Adrenal gland (tissue), 12 donors: ENCODE data around the gene CACNA1C. TPM values are rescaled to one million over a fixed set of nuclear protein-coding genes. Genes with fewer than 3 reads are reported as not detected.

ENCODE experiments used
- DNase-seq, 7 donors: peaks; one replicate each; pipeline ENCODE4 v3.0.0-alpha.2; 2019 to 2020
- H3K27ac ChIP-seq, 5 donors: fragments of 200-600 bp; sonication (generic) in 4 of 5; 1 replicate in 3 of 5; 2 replicates in 2 of 5; pipeline versions ENCODE4 v1.5.1 to v1.8.0; 2016 to 2020; ENCODE audit warnings: mild to moderate bottlenecking in 1 of 5
- H3K27me3 ChIP-seq: fragments of 200-600 bp; 2 replicates; pipeline ENCODE4 v1.8.0; 2021
- H3K36me3 ChIP-seq, 2 donors: fragments of 200-600 bp; replicated peaks in 1 of 2; 1 replicate in 1 of 2; 2 replicates in 1 of 2; pipeline versions ENCODE4 v1.5.1 to v1.8.0; 2018 to 2022
- H3K4me1 ChIP-seq, 2 donors: fragments of 200-600 bp; replicated peaks in 1 of 2; 1 replicate in 1 of 2; 2 replicates in 1 of 2; pipeline versions ENCODE4 v1.5.1 to v1.8.0; 2018 to 2021
- H3K4me3 ChIP-seq, 4 donors: fragments of 200-600 bp; sonication (generic) in 3 of 4; one replicate each; pipeline ENCODE4 v1.5.1; 2016 to 2018
- H3K9me3 ChIP-seq, 3 donors: fragments of 200-600 bp; sonication (generic) in 1 of 3; replicated peaks in 1 of 3; 1 replicate in 2 of 3; 2 replicates in 1 of 3; pipeline versions ENCODE4 v1.5.1 to v1.8.0; 2016 to 2021
- POLR2A ChIP-seq, 2 donors: fragments of 450-650 bp; IDR thresholded peaks; one replicate each; pipeline ENCODE4 v1.6.1; 2017; ENCODE audit warnings: antibody characterized with exemption in 2 of 2, mild to moderate bottlenecking in 2 of 2, moderate library complexity in 1 of 2
- WGBS, 4 donors: extraction: QIAGEN DNeasy Blood & Tissue Kit in 2 of 4; methylation state at CpG; one replicate each; pipeline versions ENCODE4 v1.1.5 to v1.1.7; 2013 to 2017; 5-methylcytosine and 5-hydroxymethylcytosine counted together
- intact Hi-C, 2 donors: fragments of 100-400 bp; cut with DNase I; formaldehyde crosslinking; loops; one replicate each; pipeline versions ENCODE4 v1.14.1 to v1.15.0; 2022 to 2023
- polyA plus RNA-seq, 3 donors: library from polyadenylated mRNA; stranded (reverse); fragments of 200-250 nt in 2 of 3; fragments of 350-450 nt in 1 of 3; fragmentation: Illumina TruSeq in 1 of 3; extraction: RNeasy Lipid Tissue Mini Kit (QIAGEN cat#74804) in 1 of 3; gene quantifications; one replicate each; pipeline ENCODE4 v1.2.3, GENCODE V29; 2013 to 2014
- total RNA-seq, 9 donors: library from RNA; depleted of rRNA in 4 of 9; stranded (reverse); fragments of >200 nt in 4 of 9; fragments of 120-200 nt in 1 of 9; fragmentation: NEBNext Ultra II Directional in 1 of 9; extraction: Animal tissue kit (Norgen Biotek cat#: 25700) in 1 of 9; gene quantifications; one replicate each; pipeline versions ENCODE4 v1.1.0 to v1.2.4, GENCODE V29; 2013 to 2023
- TF ChIP-seq, protein P1 (sequence below), 6 experiments: fragments of 450-650 bp in 4 of 6; fragments of 200-600 bp in 2 of 6; sonication (generic) in 1 of 6; IDR thresholded peaks; 1 replicate in 5 of 6; 2 replicates in 1 of 6; pipeline versions ENCODE4 v1.5.1 to v1.8.0; 2016 to 2021; ENCODE audit warnings: antibody characterized with exemption in 6 of 6, mild to moderate bottlenecking in 2 of 6, moderate library complexity in 1 of 6
- donor health status: healthy with polysubstance abuse.
- donor health status: Bipolar disorder and iron deficiency.
- donor health status: DM: yes; HTN: yes; CAD: no.
- donor health status: DM: no; HTN: no; CAD: no.
- donor health status: DM: no; HTN: no; CAD: no.
- donor health status: DM: yes; HTN: yes; CAD: no.

The CACNA1C gene
- total and polyA plus RNA-seq, 12 donors = 1.4 to 5.8 (median 3.5) TPM

DNA sequence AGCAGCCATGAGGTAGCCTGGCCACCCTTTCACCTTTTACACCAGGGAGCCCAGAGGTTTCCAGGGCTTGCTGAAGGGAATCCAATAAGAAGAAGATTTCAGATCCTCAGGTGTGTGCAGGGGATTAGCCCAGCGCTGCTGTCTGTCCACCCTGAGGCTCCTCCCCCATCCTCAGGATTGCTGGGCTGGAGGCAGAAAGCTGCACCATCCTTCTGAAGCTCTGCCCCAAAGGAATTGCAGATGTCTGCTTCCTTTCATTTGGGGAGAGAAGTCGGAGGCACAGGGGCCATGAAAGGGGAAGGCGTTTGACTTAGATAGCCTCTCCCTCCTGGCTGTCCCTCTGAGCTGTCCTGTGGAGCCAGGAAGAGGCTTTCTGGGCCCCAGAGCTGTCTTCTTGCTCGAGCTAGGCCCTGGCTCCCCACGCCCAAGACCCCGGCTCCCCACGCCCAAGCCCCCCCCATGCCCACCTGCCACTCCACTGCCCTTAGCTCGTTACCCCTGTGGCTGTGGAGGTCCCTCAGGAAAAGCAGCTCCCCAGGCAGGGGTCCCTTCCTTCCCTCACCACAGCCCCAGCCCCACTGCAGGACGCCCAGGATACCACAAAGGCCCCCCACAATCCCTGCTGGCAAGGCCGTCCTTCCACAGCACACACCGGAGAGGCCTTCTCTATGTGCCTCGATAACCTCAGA is 359.0 kb downstream of the CACNA1C start:
- no peak for DNase-seq
- no peak for TF ChIP-seq POLR2A (IDR thresholded peaks at IDR 0.05)
- TF ChIP-seq, protein P1, sequence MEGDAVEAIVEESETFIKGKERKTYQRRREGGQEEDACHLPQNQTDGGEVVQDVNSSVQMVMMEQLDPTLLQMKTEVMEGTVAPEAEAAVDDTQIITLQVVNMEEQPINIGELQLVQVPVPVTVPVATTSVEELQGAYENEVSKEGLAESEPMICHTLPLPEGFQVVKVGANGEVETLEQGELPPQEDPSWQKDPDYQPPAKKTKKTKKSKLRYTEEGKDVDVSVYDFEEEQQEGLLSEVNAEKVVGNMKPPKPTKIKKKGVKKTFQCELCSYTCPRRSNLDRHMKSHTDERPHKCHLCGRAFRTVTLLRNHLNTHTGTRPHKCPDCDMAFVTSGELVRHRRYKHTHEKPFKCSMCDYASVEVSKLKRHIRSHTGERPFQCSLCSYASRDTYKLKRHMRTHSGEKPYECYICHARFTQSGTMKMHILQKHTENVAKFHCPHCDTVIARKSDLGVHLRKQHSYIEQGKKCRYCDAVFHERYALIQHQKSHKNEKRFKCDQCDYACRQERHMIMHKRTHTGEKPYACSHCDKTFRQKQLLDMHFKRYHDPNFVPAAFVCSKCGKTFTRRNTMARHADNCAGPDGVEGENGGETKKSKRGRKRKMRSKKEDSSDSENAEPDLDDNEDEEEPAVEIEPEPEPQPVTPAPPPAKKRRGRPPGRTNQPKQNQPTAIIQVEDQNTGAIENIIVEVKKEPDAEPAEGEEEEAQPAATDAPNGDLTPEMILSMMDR (IDR thresholded peaks at IDR 0.05) = no peak
- intact Hi-C loops = no loop called here
- H3K36me3 ChIP-seq = no peaks in the 10 kb centered on the region
- no peaks in the 10 kb centered on the region for H3K27me3 ChIP-seq
- H3K4me3 ChIP-seq = no peak overlapping the region
- no peaks in the 10 kb centered on the region for H3K9me3 ChIP-seq
- 84 to 87% (median 85%) methylated on average over 6 to 12 of the region's 12 CpGs for WGBS, 4 donors
- H3K27ac ChIP-seq = no peak overlapping the region
- no peaks in the 10 kb centered on the region for H3K4me1 ChIP-seq

DNA sequence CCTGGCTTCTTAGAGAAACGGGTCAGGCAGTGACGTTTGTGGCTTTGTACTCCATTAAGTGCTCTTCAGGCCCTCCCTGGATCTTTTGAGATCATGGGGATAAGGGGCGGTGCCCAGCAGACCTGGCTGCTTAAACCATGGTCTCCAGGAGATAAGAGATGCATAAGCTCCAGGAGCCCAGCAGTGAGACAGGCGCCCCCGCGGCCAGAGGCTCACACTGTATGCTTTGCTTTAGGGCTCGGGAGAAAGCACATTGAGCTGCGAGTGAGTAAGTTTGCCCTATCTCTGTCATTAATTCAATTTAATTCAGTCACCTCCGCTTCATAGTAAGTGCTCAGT is 359.5 kb downstream of the CACNA1C start:
- no peak overlapping the region for H3K4me3 ChIP-seq
- no peaks in the 10 kb centered on the region for H3K36me3 ChIP-seq
- no peaks in the 10 kb centered on the region for H3K27me3 ChIP-seq
- H3K4me1 ChIP-seq = no peaks in the 10 kb centered on the region
- H3K27ac ChIP-seq = no peak overlapping the region
- WGBS, 4 donors = 73 to 84% (median 77%) methylated on average over 9 of the region's 9 CpGs
- intact Hi-C loops = no loop called here
- H3K9me3 ChIP-seq = no peaks in the 10 kb centered on the region
- TF ChIP-seq, protein P1 (IDR thresholded peaks at IDR 0.05) = no peak
- no peak for TF ChIP-seq POLR2A (IDR thresholded peaks at IDR 0.05)
- no peak for DNase-seq

DNA sequence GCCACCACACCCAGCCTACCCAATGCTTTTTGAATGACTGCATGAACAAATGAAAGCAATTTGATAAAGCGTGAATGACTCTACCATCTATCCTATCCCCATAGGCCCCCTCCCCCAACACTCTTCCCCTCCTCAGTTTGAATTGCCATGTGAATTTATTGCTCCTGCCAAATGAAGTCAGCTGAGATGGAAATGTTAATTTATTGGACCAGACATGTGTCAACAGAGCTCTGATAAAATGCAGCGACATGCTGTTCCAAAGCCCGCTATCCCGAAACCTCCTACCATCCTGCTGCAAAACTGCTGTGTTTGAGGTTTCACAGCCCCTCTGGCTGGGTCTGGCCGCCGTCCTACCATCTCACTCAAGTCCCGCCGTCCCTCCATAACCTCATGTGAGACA is 360.5 kb downstream of the CACNA1C start:
- no peak for DNase-seq
- Histone ChIP-seq H3K4me3 (no peak overlapping the region), H3K27ac (no peak overlapping the region), H3K9me3 (no peaks in the 10 kb centered on the region), H3K36me3 (no peaks in the 10 kb centered on the region), H3K4me1 (no peaks in the 10 kb centered on the region), H3K27me3 (no peaks in the 10 kb centered on the region)
- intact Hi-C loops = no loop called here
- 92 to 99% (median 98%) methylated on average over 8 of the region's 8 CpGs for WGBS, 4 donors
- TF ChIP-seq, protein P1 (IDR thresholded peaks at IDR 0.05) = no peak
- TF ChIP-seq POLR2A (IDR thresholded peaks at IDR 0.05) = no peak

DNA sequence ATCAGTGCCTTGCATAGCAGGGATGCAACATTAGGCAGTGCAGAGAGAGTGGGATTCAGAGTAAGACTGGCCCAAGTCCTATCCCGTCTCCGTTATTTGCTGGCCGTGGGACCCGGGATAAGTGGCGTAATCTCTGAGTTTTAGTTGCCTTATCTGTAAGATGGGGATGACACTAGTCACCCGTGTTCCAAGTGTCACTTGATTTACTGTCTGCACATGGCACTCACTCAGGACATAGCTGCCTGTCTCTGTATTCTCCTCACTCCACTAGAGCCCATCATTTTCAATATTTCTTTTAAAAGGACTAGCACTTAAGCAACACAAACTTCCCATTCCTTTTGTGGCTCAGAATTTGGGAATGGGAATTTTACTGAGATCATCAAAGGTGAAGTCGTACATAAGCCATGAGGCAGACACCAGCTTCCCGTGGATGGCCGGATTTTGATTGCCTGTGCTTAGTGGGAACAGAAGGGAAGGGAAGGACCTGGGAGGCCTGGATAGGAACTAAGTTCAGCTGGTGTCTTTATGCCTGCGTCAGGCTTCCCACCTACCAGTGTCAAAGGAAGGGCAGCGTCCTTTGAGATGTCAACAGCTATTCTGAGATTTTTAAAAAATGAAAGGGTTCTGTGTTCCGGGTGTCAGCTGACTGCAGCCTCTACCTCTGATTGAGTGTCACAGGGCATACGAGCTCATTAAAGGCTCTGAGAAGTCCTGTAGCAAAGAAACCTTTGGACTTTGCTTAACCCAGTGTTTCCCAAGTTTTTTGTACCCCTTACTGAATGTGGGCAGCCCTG is 361.4 kb downstream of the CACNA1C start:
- Histone ChIP-seq H3K4me1 (no peaks in the 10 kb centered on the region), H3K9me3 (no peaks in the 10 kb centered on the region), H3K36me3 (no peaks in the 10 kb centered on the region), H3K4me3 (no peak overlapping the region), H3K27me3 (no peaks in the 10 kb centered on the region), H3K27ac (peak overlapping the region in 1 of 5 donors; percentile 29)
- intact Hi-C loops = no loop called here
- 66 to 74% (median 71%) methylated on average over 8 to 13 of the region's 13 CpGs for WGBS, 4 donors
- peak in 5 of 7 donors; percentile 25 to 66 (median 36) for DNase-seq
- TF ChIP-seq, protein P1 (IDR thresholded peaks at IDR 0.05) = no peak
- no peak for TF ChIP-seq POLR2A (IDR thresholded peaks at IDR 0.05)
